Ammon's horn (tissue), 1 donor: ENCODE measurements around the gene SURF6.
"Not testable (repeated sequence)": the region's sequence is repeated elsewhere in the genome, so short reads cannot be mapped to it uniquely, and the experiment has no call there.

Experiments used
- DNase-seq: peaks from one replicate; pipeline ENCODE4 v3.0.0-alpha.2; 2016; ENCODE audit warnings: low spot score

Gene SURF6

GRCh38 chr9:133335924-133336811 lies at the start of gene SURF6:
Gene SURF6 (minus strand): TSS chr9:133336188. CDS start chr9:133336132, 56 bp downstream.
- peak; percentile 91 for DNase-seq

DNA sequence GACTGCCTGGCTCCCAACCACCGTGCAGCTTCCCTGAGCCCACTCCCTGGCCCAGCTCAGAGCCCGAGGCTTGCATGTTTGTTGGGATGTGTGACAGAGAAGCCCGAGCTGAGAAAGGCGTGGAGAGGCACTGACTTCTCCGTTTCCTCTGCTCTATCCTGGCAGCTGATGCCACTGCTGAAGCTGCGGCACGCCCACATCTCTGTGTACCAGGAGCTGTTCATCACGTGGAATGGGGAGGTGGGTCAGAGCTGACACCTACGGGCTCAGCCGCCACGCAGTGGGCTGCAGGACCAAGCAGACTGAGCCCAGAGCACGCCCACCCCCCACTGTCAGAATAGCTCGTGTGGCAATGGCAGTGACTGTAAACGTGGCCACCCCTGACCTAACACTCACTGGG lies 49.5 kb upstream of the SURF6 start:
- no peak for DNase-seq

GRCh38 chr9:133384736-133385321 lies 48.8 kb upstream of the SURF6 start:
- no peak for DNase-seq

- no peak for DNase-seq
Measured at GRCh38 chr9:133383438-133383837, 47.5 kb upstream of the SURF6 start.

GRCh38 chr9:133382507-133383141 lies 46.6 kb upstream of the SURF6 start:
- DNase-seq, result no peak

DNA sequence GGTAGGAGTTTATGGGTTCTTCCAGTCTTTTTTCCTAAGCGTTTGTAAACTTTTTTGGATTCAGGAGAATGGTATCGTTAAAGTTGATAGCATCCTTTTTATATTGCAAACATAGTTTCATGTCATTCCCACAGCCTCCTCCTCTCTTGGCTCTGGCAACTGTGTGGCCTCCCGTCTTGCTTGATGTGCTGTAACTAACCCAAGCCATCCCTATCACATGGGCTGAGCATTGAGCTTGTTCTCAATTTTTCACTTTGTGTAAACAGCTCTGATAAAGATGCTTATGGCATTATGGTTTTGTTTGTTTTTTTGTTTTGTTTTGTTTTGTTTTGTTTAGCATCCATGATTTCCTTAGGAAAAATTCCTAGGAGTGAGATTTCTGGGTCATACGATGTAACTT lies 44.7 kb upstream of the SURF6 start:
- no peak for DNase-seq

- DNase-seq, result peak; percentile 51
Measured at GRCh38 chr9:133379153-133380086, 43.4 kb upstream of the SURF6 start.

- no peak for DNase-seq
Measured at GRCh38 chr9:133378408-133378962, 42.5 kb upstream of the SURF6 start.

- no peak for DNase-seq
Measured at GRCh38 chr9:133377721-133378216, 41.8 kb upstream of the SURF6 start.

GRCh38 chr9:133377280-133377679 lies 41.3 kb upstream of the SURF6 start:
- not testable (repeated sequence) for DNase-seq

- peak; percentile 98 for DNase-seq
Measured at GRCh38 chr9:133375724-133376654, 40.0 kb upstream of the SURF6 start, which contains the start of the genes STKLD1 and SURF4. Gene STKLD1 (plus strand): TSS chr9:133376366. CDS start chr9:133376474, 108 bp downstream. Gene SURF4 (minus strand): TSS chr9:133376060. CDS start chr9:133375969, 91 bp downstream.

DNA sequence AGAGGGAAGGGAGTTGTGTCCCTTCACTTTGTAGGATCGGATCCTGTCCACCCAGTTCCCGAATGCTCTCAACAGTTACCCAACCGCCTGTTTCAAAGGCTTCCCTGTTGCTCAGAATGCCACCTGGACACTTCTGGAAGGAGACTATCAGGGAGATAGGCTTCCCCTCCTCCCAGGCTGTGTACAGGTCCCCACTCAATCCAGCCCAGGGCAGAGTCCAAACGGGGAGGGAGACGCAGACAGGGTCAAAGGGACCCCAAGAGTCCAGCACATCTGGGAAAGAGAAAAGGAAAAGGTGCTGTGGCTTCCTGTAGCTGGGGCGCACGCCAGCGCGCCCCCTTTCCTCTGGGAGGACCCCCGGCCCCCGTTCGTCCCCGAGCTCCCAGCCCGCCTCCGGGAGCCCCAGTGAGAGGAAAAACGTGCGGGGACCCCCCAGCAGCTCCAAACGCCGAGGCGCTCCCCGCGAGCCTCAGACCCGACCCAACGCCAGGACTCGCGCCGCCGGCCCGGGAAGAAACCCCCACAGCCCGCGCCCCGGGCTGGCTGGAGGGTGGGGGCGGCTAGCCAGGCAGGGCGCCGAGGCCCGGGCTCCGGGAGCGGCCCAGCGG lies 39.2 kb upstream of the SURF6 start:
- no peak for DNase-seq

GRCh38 chr9:133374612-133375115 lies 38.7 kb upstream of the SURF6 start:
- DNase-seq, result no peak

DNA sequence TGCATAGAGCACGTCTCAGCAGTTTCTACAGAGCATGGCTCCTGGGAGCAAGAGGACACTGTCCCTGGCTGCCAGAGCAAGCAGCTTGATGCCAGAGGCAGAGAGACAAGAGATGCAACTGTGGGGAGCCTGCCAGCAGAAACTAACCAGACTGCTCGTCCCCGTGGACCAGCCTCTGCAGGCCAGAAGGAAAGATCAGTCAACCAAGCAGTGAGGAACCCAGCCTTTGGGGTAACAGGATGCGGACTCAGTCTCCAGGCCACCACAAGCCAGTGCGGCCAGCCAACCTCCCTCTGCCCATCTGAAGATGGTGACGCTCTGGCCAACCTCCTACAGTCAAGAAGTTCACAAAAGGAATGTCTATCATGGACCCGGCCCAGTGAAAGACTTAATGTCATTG lies 36.2 kb upstream of the SURF6 start:
- no peak for DNase-seq

DNA sequence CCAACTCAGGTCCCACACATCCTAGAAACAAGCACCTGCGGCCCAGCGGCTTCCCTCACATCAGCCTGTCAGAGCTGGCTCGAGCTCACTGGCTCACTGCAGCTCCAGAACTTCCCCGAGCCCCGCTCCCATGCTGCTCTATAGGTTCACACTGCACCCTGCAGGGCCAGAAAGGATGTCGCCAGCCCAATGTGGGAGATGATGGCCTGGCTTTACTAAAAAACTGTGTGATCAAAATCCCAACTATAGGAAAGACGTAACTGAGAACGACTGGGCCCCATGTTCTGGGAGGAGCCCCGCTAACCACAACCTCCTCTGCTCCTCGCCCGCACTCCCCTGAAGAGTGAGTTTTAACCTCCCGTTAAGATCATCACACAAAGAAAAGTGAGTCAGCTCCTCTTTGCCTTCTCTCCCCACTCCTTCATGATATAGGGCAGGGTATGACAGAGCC lies 35.3 kb upstream of the SURF6 start:
- no peak for DNase-seq

GRCh38 chr9:133370685-133371084 lies 34.7 kb upstream of the SURF6 start:
- DNase-seq, result no peak

GRCh38 chr9:133369933-133370332 lies 33.9 kb upstream of the SURF6 start:
- no peak for DNase-seq

DNA sequence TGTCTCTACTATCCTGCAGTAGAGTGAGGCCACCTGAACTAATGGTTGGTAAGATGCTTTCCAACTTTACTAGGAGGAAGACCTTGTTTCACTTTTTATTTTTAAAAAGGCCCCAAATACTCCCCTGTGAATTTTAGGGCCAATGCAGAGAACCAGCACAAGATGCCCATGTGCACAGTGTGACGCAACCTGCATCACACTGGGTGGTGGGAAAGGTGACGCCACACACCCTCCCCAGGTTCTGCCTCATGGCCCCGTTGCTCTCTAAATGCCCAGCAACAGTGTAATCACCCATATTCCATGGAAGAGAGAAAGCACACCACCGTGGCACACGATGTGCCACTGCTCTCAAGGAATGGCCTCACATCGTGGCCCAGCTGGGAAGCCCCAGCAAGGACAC lies 33.4 kb upstream of the SURF6 start:
- DNase-seq, result no peak

DNA sequence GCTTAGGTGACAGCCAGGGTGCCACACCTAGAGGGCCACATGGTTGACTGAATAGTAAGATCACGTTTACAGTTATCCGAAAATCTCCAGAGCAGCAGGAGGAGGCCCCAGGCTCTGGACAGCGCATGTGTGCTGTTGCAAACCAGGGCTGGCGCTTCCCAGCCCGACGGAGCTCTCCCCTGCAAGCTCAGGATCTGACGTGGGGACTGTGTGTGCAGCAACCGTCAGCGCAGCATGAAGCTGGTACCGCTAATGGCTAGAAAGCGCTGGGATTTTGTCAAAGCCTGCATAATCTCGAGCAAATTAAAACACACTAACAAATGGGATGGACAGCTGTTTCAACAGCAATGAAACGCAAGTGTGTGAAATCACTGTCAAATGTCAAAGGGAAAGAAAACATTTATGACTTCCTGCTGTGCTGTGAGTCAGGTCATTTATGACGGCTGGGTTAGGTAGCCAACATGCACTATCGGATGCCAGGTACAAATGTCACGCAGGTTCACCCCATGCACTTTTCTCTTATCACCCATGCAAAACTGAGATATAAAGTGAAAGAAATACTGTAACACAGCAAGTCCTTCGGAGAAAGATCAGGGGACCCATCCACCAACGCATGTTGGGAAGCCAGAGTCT lies 32.4 kb upstream of the SURF6 start:
- DNase-seq, result peak; percentile 63
